Common myeloid progenitor, CD34-positive (primary cell): Measurements from ENCODE around the gene ANKS1A.

Experiments
- CTCF ChIA-PET: fragments of 350-600 bp; sonication (Branson Sonifier 250); formaldehyde crosslinking; loops from one replicate; lab custom pipeline; 2021; ENCODE audit warnings: antibody characterized with exemption; lab: Charles Lee
- POLR2A ChIA-PET: fragments of 350-600 bp; sonication (Branson Sonifier 250); formaldehyde crosslinking; loops from one replicate; lab custom pipeline; 2021; ENCODE audit warnings: antibody characterized with exemption; lab: Charles Lee
- DNase-seq, 3 donors: peaks; one replicate each; pipeline versions ENCODE4 v3.0.0 to v3.0.0-alpha.2; 2013
- H3K27ac ChIP-seq, 2 experiments: 1 replicate in 1 of 2; 2 replicates in 1 of 2; pipeline ENCODE4 v1.7.0; 2013; ENCODE audit warnings: inconsistent platforms in 2 of 2, low read length in 2 of 2, mild to moderate bottlenecking in 2 of 2, low read depth in 1 of 2, moderate library complexity in 1 of 2; ENCODE audit not compliant: severe bottlenecking in 2 of 2, insufficient read depth in 1 of 2, poor library complexity in 1 of 2
- H3K27me3 ChIP-seq, 5 experiments: replicated peaks in 2 of 5; 1 replicate in 3 of 5; 2 replicates in 2 of 5; pipeline versions ENCODE4 v1.6.1 to v1.7.0; 2013; ENCODE audit warnings: low read length in 4 of 5, mild to moderate bottlenecking in 2 of 5, moderate library complexity in 2 of 5, inconsistent platforms in 1 of 5; ENCODE audit not compliant: insufficient read depth in 5 of 5, control insufficient read depth in 4 of 5
- H3K36me3 ChIP-seq, 4 experiments: 1 replicate in 2 of 4; 2 replicates in 2 of 4; pipeline versions ENCODE4 v1.6.1 to v1.7.0; 2013; ENCODE audit warnings: low read length in 3 of 4, control low read depth in 1 of 4, mild to moderate bottlenecking in 1 of 4; ENCODE audit not compliant: control insufficient read depth in 4 of 4, insufficient read depth in 4 of 4
- H3K4me1 ChIP-seq, 4 experiments: 1 replicate in 3 of 4; 2 replicates in 1 of 4; pipeline versions ENCODE4 v1.6.1 to v1.7.1; 2013; ENCODE audit warnings: low read length in 3 of 4, mild to moderate bottlenecking in 3 of 4, control low read depth in 1 of 4, inconsistent platforms in 1 of 4, moderate library complexity in 1 of 4; ENCODE audit not compliant: control insufficient read depth in 4 of 4, insufficient read depth in 4 of 4; ENCODE audit errors: control extremely low read depth in 1 of 4
- H3K4me3 ChIP-seq, 7 experiments: 1 replicate in 4 of 7; 2 replicates in 3 of 7; pipeline versions ENCODE4 v1.5.1 to v1.7.0; 2013; ENCODE audit warnings: mild to moderate bottlenecking in 7 of 7, low read length in 6 of 7, moderate library complexity in 6 of 7, inconsistent platforms in 2 of 7, low read depth in 2 of 7, control low read depth in 1 of 7; ENCODE audit not compliant: insufficient read depth in 4 of 7, control insufficient read depth in 1 of 7; ENCODE audit errors: extremely low read depth in 1 of 7
- H3K9me3 ChIP-seq, 5 experiments: 1 replicate in 4 of 5; 2 replicates in 1 of 5; pipeline versions ENCODE4 v1.6.1 to v1.7.1; 2013; ENCODE audit warnings: low read length in 4 of 5, mild to moderate bottlenecking in 2 of 5, inconsistent platforms in 1 of 5, low read depth in 1 of 5, moderate library complexity in 1 of 5; ENCODE audit not compliant: control insufficient read depth in 4 of 5, insufficient read depth in 2 of 5; ENCODE audit errors: control extremely low read depth in 1 of 5
- WGBS: methylation state at CpG from one replicate; pipeline ENCODE4 v1.1.5; 2013; ENCODE audit not compliant: insufficient coverage; 5-methylcytosine and 5-hydroxymethylcytosine counted together

The ANKS1A gene

GRCh38 chr6:35056952-35057351 is 167.9 kb downstream of the ANKS1A start:
- CTCF ChIA-PET = interaction anchor here (0.8 to 1.2 kb wide), 2 partner anchors 15 to 70 kb away, joined by 3 to 4 read pairs; no protein-coding TSS in a partner anchor

GRCh38 chr6:35057449-35058357 is 168.6 kb downstream of the ANKS1A start:
- CTCF ChIA-PET = interaction anchor here (0.8 to 1.5 kb wide), 4 partner anchors 8 to 82 kb away, joined by 3 to 4 read pairs (median 3); no protein-coding TSS in a partner anchor
- DNase-seq = peak in 2 of 3 donors; percentile 48
- POLR2A ChIA-PET = no interaction called here

More at GRCh38 chr6:35056952-35057351, 167.9 kb downstream of the ANKS1A start:
- WGBS = 97% methylated on average over 8 of the region's 8 CpGs
- DNase-seq = no peak
- Histone ChIP-seq H3K27me3 (no peaks in the 10 kb centered on the region), H3K9me3 (no peaks in the 10 kb centered on the region), H3K4me3 (no peak overlapping the region), H3K27ac (no peak overlapping the region), H3K36me3 (peaks cover 0 to 56% (median 20%) of the 10 kb centered on the region in 4 experiments), H3K4me1 (peaks cover 0 to 26% (median 15%) of the 10 kb centered on the region in 4 experiments)
- POLR2A ChIA-PET = no interaction called here

DNA sequence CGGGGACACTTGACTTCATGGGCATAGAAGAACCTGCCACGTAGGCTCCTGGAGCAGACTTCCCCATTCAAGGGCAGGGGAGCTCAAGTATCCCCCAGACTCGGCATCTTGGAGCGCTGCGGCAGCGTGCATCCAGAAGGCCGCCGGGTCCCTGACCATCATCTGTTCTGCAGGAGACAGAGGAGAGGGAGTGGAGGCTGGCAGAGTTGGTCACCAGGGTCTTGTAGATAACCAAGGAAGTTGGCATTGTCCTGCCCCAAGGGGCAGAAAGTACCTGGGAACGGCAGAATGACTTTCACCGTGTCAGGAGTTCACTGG is 169.3 kb downstream of the ANKS1A start:
- no peak overlapping the region for H3K27ac ChIP-seq
- H3K27me3 ChIP-seq = no peaks in the 10 kb centered on the region
- H3K36me3 ChIP-seq = peaks cover 0 to 56% (median 20%) of the 10 kb centered on the region in 4 experiments
- H3K9me3 ChIP-seq = no peaks in the 10 kb centered on the region
- H3K4me1 ChIP-seq = peaks cover 0 to 25% (median 15%) of the 10 kb centered on the region in 4 experiments
- no peak overlapping the region for H3K4me3 ChIP-seq
- no peak for DNase-seq
- CTCF ChIA-PET = interaction anchor here (1.0 to 1.5 kb wide), 3 partner anchors 9 to 81 kb away, joined by 3 read pairs; no protein-coding TSS in a partner anchor
- POLR2A ChIA-PET = interaction anchor here (0.6 kb wide), 1 partner anchor 553 kb away, joined by 3 read pairs; no protein-coding TSS in a partner anchor
- 97% methylated on average over 6 of the region's 10 CpGs for WGBS

More at GRCh38 chr6:35057449-35058357, 168.6 kb downstream of the ANKS1A start:
- Histone ChIP-seq H3K4me1 (peaks cover 0 to 25% (median 15%) of the 10 kb centered on the region in 4 experiments), H3K27me3 (no peaks in the 10 kb centered on the region), H3K9me3 (no peaks in the 10 kb centered on the region), H3K36me3 (peaks cover 0 to 56% (median 20%) of the 10 kb centered on the region in 4 experiments), H3K27ac (no peak overlapping the region), H3K4me3 (no peak overlapping the region)
- 98% methylated on average over 15 of the region's 17 CpGs for WGBS

DNA sequence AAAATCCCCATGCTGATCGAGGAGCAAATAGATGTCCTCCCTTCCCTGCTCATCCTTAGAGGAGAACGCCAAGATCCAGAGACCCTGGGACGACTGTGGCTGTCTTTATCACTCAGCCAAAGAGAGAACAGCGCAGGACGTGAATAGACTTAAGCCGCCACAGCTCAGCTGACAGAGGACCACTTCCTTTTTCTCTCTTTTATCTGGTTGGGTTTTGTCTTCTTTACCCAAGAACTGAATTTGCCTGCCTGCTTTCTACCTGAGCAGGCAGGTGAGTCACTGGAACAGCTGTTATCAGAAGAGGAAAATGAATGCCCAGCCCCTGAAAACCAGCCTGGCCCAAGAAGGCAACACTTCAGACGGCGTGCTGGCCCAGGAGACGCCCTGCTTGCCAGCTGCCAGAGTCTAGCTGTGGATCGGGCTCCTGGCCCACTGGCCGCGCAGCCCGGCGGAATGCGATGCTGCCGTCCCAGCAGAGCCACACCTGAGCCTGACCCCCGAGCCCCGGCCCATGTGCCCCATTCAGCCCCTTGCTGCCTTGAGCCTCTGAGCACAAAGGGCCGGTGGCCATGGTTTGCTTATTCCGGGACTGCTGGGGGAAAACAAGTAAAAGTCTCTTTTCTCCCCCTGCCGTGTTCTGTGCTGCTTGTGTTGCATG is 169.9 kb downstream of the ANKS1A start:
- Histone ChIP-seq H3K27ac (no peak overlapping the region), H3K9me3 (no peaks in the 10 kb centered on the region), H3K27me3 (no peaks in the 10 kb centered on the region), H3K4me3 (no peak overlapping the region), H3K4me1 (peaks cover 0 to 27% (median 18%) of the 10 kb centered on the region in 4 experiments), H3K36me3 (peaks cover 0 to 56% (median 20%) of the 10 kb centered on the region in 4 experiments)
- WGBS = 92% methylated on average over 20 of the region's 21 CpGs
- DNase-seq = no peak
- ChIA-PET CTCF (interaction anchor here (1.0 to 1.5 kb wide), 3 partner anchors 9 to 81 kb away, joined by 3 read pairs; no protein-coding TSS in a partner anchor), POLR2A (interaction anchor here (0.6 kb wide), 1 partner anchor 554 kb away, joined by 3 read pairs; no protein-coding TSS in a partner anchor)

DNA sequence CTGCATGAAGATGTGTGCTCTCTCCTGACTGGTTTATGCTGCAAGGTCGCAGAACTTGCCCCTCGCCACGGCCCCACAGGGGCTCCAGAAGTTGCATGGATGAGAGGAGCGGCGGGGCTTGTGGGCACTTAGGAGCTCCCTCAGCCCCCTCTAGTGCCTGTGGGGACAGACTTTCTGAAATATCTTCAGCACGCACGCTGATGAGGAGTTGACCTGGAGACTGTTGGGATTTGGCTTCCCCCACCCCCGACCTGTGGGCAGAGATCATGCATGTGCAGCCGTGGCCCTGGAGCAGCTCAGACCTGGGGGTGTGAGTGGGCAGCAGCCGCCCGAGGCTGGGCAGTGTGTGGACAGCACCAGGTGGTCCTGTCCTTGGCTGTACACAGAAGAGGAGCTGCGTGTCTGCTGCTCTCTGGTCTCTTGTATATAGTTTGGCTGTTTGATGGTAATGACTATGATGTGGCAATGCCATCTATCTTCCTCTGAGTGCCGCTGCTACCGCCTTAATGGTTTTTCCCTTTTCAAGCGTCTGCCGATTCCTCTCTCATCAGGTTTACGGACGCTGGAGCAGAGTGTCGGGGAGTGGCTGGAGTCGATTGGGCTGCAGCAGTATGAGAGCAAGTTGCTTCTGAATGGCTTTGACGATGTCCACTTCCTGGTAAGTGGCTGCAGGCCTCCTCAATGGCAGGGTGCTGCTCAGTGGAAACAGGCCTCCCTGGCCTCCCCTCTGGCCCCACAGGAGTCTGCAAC is 170.7 kb downstream of the ANKS1A start:
- WGBS = 99% methylated on average over 17 of the region's 21 CpGs
- POLR2A ChIA-PET = no interaction called here
- H3K4me3 ChIP-seq = no peak overlapping the region
- H3K27me3 ChIP-seq = no peaks in the 10 kb centered on the region
- no peaks in the 10 kb centered on the region for H3K9me3 ChIP-seq
- CTCF ChIA-PET = interaction anchor here (0.9 to 1.9 kb wide), 4 partner anchors 8 to 74 kb away, joined by 3 to 5 read pairs (median 3); no protein-coding TSS in a partner anchor
- H3K27ac ChIP-seq = no peak overlapping the region
- peaks cover 0 to 27% (median 22%) of the 10 kb centered on the region in 4 experiments for H3K4me1 ChIP-seq
- no peak for DNase-seq
- peaks cover 0 to 50% (median 20%) of the 10 kb centered on the region in 4 experiments for H3K36me3 ChIP-seq

- 98% methylated on average over 8 of the region's 9 CpGs for WGBS
- ChIA-PET CTCF (interaction anchor here (1.5 to 3.0 kb wide), 5 partner anchors 9 to 79 kb away, joined by 3 to 12 read pairs (median 5); no protein-coding TSS in a partner anchor), POLR2A (no interaction called here)
- DNase-seq = no peak
- H3K27me3 ChIP-seq = no peaks in the 10 kb centered on the region
- H3K27ac ChIP-seq = no peak overlapping the region
- H3K9me3 ChIP-seq = no peaks in the 10 kb centered on the region
- no peak overlapping the region for H3K4me3 ChIP-seq
- H3K36me3 ChIP-seq = peaks cover 0 to 53% (median 23%) of the 10 kb centered on the region in 4 experiments
- peaks cover 0 to 27% (median 19%) of the 10 kb centered on the region in 4 experiments for H3K4me1 ChIP-seq
Measured at GRCh38 chr6:35061102-35061615, 172.1 kb downstream of the ANKS1A start.
